HepG2 (cell line): ENCODE results near the gene SERPINE2. TPM values are rescaled to one million over a fixed set of nuclear protein-coding genes. Genes with fewer than 3 reads are reported as not detected.

Source experiments
- FOXP1 ChIP-seq, 2 experiments: fragments of 450-650 bp in 1 of 2; IDR thresholded peaks; 2 replicates each; pipeline ENCODE4 v1.6.1; 2017 to 2018; ENCODE audit warnings: antibody characterized with exemption in 1 of 2
- NCOA2 ChIP-seq: sonication (generic); formaldehyde crosslinking; IDR thresholded peaks from 2 replicates; pipeline ENCODE4 v1.8.0; 2022; ENCODE audit warnings: inconsistent platforms
- TARDBP ChIP-seq: sonication (generic); formaldehyde crosslinking; IDR thresholded peaks from 2 replicates; pipeline ENCODE4 v1.8.0; 2022; ENCODE audit warnings: mild to moderate bottlenecking, missing genetic modification reagents
- USF2 ChIP-seq, 2 experiments: sonication (generic) in 1 of 2; formaldehyde crosslinking in 1 of 2; IDR thresholded peaks; 2 replicates each; pipeline versions ENCODE4 v1.5.1 to v1.6.1; 2011 to 2020; ENCODE audit warnings: borderline replicate concordance in 1 of 2, low read depth in 1 of 2, low read length in 1 of 2, mild to moderate bottlenecking in 1 of 2, missing genetic modification reagents in 1 of 2, moderate library complexity in 1 of 2
- YEATS2 ChIP-seq: sonication (generic); formaldehyde crosslinking; IDR thresholded peaks from 2 replicates; pipeline ENCODE4 v1.4.0; 2020; ENCODE audit warnings: missing genetic modification reagents, borderline replicate concordance
- ZBTB7A ChIP-seq: sonication (generic); formaldehyde crosslinking; IDR thresholded peaks from 2 replicates; pipeline ENCODE4 v1.8.0; 2022; ENCODE audit warnings: mild to moderate bottlenecking, missing genetic modification reagents
- ZMYM4 ChIP-seq: sonication (generic); formaldehyde crosslinking; IDR thresholded peaks from 2 replicates; pipeline ENCODE4 v1.8.1; 2023; ENCODE audit warnings: mild to moderate bottlenecking, missing genetic modification reagents
- polyA plus RNA-seq, 8 experiments: library from polyadenylated mRNA; depleted of rRNA in 3 of 8; stranded (reverse) in 7 of 8; unstranded in 1 of 8; fragments of >200 nt; fragmentation: Illumina TruSeq in 4 of 8; extraction: Trizol in 4 of 8; gene quantifications; 2 replicates each; pipeline versions ENCODE4 v1.2.1 to v1.2.3, GENCODE V29; 2011 to 2016; ENCODE audit warnings: low read depth in 4 of 8, missing spikeins in 1 of 8, mixed read lengths in 1 of 8; ENCODE audit not compliant: insufficient read depth in 1 of 8
- total RNA-seq, 5 experiments: library from RNA; depleted of rRNA; stranded (reverse); fragments of >200 nt; fragmentation: Illumina TruSeq; extraction: Trizol; gene quantifications; 2 replicates each; pipeline ENCODE4 v1.2.3, GENCODE V29; 2016; ENCODE audit warnings: low read depth in 1 of 5
- TF ChIP-seq, protein P1 (sequence below): sonication (generic); formaldehyde crosslinking; IDR thresholded peaks from 2 replicates; pipeline ENCODE4 v1.4.0; 2020; ENCODE audit warnings: low read depth, missing genetic modification reagents
- TF ChIP-seq, protein P2 (sequence below): sonication (generic); formaldehyde crosslinking; IDR thresholded peaks from 2 replicates; pipeline ENCODE4 v1.4.0; 2020; ENCODE audit warnings: missing genetic modification reagents
- TF ChIP-seq, protein P3 (sequence below), 2 experiments: fragments of 450-650 bp in 1 of 2; sonication (generic) in 1 of 2; formaldehyde crosslinking in 1 of 2; IDR thresholded peaks; 2 replicates each; pipeline versions ENCODE4 v1.6.1 to v1.8.0; 2016 to 2022; ENCODE audit warnings: antibody characterized with exemption in 1 of 2, mild to moderate bottlenecking in 1 of 2, missing genetic modification reagents in 1 of 2

The SERPINE2 gene
- total and polyA plus RNA-seq, 2 of the 13 experiments (the other 11 are each of a cell fraction or from before 2014, with no cell fraction given): 7.9 to 18.1 TPM

DNA sequence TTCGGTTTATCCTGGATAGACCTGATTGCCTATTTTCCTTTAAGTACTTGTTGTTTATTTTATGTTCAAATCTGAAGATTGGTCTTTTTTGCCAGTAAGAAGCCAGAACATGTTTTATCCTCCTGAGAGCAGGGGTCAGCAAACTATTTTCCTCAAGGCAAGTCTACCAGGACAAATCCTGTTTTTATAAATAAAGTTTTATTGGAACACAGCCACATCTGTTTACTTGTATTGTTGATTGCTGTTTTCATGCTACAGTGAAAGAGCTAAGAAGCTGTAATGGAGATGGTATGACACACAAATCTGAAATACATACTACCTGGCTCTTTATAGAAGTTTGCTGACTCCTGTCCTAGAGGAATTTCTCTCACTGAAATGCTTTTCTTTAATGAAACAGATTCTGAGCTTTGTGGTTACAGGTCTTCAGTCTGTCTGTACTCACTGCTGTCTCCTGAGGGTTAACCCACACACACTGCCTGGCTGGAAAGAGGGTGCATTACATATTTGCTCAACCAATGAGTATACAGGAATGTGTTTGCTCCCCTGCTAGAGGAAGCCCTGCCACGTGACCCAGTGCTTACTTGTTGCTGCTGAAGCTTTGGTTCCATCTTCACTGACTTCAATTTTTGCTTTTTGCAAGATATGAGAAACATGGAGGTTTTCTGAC, 59.2 kb downstream of the SERPINE2 start (continued):
- TF ChIP-seq, protein P1, sequence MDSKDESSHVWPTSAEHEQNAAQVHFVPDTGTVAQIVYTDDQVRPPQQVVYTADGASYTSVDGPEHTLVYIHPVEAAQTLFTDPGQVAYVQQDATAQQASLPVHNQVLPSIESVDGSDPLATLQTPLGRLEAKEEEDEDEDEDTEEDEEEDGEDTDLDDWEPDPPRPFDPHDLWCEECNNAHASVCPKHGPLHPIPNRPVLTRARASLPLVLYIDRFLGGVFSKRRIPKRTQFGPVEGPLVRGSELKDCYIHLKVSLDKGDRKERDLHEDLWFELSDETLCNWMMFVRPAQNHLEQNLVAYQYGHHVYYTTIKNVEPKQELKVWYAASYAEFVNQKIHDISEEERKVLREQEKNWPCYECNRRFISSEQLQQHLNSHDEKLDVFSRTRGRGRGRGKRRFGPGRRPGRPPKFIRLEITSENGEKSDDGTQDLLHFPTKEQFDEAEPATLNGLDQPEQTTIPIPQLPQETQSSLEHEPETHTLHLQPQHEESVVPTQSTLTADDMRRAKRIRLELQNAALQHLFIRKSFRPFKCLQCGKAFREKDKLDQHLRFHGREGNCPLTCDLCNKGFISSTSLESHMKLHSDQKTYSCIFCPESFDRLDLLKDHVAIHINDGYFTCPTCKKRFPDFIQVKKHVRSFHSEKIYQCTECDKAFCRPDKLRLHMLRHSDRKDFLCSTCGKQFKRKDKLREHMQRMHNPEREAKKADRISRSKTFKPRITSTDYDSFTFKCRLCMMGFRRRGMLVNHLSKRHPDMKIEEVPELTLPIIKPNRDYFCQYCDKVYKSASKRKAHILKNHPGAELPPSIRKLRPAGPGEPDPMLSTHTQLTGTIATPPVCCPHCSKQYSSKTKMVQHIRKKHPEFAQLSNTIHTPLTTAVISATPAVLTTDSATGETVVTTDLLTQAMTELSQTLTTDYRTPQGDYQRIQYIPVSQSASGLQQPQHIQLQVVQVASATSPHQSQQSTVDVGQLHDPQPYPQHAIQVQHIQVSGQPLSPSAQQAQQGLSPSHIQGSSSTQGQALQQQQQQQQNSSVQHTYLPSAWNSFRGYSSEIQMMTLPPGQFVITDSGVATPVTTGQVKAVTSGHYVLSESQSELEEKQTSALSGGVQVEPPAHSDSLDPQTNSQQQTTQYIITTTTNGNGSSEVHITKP (CRISPR knock-in tag): no peak
- no peak for TF ChIP-seq YEATS2 (CRISPR knock-in tag)
- TF ChIP-seq, protein P2, sequence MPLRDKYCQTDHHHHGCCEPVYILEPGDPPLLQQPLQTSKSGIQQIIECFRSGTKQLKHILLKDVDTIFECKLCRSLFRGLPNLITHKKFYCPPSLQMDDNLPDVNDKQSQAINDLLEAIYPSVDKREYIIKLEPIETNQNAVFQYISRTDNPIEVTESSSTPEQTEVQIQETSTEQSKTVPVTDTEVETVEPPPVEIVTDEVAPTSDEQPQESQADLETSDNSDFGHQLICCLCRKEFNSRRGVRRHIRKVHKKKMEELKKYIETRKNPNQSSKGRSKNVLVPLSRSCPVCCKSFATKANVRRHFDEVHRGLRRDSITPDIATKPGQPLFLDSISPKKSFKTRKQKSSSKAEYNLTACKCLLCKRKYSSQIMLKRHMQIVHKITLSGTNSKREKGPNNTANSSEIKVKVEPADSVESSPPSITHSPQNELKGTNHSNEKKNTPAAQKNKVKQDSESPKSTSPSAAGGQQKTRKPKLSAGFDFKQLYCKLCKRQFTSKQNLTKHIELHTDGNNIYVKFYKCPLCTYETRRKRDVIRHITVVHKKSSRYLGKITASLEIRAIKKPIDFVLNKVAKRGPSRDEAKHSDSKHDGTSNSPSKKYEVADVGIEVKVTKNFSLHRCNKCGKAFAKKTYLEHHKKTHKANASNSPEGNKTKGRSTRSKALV: no peak
- TF ChIP-seq FOXP1 (IDR thresholded peaks at IDR 0.05): no peak
- TF ChIP-seq FOXP1 (CRISPR knock-in tag; IDR thresholded peaks at IDR 0.05): peak; percentile 17; the same call in 1 of the 2 replicates
- TF ChIP-seq, protein P3, sequence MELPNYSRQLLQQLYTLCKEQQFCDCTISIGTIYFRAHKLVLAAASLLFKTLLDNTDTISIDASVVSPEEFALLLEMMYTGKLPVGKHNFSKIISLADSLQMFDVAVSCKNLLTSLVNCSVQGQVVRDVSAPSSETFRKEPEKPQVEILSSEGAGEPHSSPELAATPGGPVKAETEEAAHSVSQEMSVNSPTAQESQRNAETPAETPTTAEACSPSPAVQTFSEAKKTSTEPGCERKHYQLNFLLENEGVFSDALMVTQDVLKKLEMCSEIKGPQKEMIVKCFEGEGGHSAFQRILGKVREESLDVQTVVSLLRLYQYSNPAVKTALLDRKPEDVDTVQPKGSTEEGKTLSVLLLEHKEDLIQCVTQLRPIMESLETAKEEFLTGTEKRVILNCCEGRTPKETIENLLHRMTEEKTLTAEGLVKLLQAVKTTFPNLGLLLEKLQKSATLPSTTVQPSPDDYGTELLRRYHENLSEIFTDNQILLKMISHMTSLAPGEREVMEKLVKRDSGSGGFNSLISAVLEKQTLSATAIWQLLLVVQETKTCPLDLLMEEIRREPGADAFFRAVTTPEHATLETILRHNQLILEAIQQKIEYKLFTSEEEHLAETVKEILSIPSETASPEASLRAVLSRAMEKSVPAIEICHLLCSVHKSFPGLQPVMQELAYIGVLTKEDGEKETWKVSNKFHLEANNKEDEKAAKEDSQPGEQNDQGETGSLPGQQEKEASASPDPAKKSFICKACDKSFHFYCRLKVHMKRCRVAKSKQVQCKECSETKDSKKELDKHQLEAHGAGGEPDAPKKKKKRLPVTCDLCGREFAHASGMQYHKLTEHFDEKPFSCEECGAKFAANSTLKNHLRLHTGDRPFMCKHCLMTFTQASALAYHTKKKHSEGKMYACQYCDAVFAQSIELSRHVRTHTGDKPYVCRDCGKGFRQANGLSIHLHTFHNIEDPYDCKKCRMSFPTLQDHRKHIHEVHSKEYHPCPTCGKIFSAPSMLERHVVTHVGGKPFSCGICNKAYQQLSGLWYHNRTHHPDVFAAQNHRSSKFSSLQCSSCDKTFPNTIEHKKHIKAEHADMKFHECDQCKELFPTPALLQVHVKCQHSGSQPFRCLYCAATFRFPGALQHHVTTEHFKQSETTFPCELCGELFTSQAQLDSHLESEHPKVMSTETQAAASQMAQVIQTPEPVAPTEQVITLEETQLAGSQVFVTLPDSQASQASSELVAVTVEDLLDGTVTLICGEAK (IDR thresholded peaks at IDR 0.05): peak; percentile 57
- TF ChIP-seq, protein P3 (CRISPR knock-in tag; IDR thresholded peaks at IDR 0.05): peak; percentile 72; the same call in 1 of the 2 replicates
- peak; percentile 35; the same call in 1 of the 2 replicates for TF ChIP-seq ZMYM4 (CRISPR knock-in tag)
- TF ChIP-seq NCOA2 (CRISPR knock-in tag): no peak
- TF ChIP-seq TARDBP (CRISPR knock-in tag): no peak
- no peak for TF ChIP-seq ZBTB7A (CRISPR knock-in tag)
- peak; percentile 60; the same call in 1 of the 2 replicates for TF ChIP-seq USF2 (IDR thresholded peaks at IDR 0.05; ENCODE audit: low read depth, low read length)
- peak; percentile 74; the same call in 1 of the 2 replicates for TF ChIP-seq USF2 (CRISPR knock-in tag; IDR thresholded peaks at IDR 0.05; ENCODE audit: borderline replicate concordance)
